Stimulated activated CD4-positive, alpha-beta T cell treated with anti-CD3 and anti-CD28 coated beads, TNF-alpha, amount 100 ng/mL, for 24 hours (primary cell): ENCODE measurements around the gene CNTNAP3.
"Not testable (repeated sequence)": the region's sequence is repeated elsewhere in the genome, so short reads cannot be mapped to it uniquely, and the experiment has no call there.

Experiments used
- DNase-seq, 3 experiments: peaks; one replicate each; pipeline ENCODE4 v3.0.0-alpha.2; 2020; ENCODE audit warnings: low read depth in 3 of 3

The CNTNAP3 gene

DNA sequence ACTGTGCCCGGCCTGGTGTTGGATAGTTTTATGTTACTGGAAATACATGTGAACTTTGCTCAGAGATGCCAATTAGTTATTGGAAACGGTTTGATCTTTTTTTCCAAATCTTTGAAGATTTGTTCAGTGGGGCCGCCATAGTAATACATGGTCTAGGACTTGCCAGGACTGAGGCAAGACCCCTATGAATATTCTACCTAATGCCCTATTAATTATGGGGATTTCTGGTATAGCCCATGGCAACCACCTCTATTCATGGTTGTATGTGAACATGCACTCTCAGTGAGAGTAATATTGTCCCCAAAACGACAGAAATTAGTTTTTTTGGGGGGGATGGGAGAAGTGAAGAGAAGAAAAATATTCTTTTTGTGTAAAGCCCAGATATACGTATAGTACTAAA, 220.3 kb downstream of the CNTNAP3 start:
- not testable (repeated sequence) for DNase-seq

DNA sequence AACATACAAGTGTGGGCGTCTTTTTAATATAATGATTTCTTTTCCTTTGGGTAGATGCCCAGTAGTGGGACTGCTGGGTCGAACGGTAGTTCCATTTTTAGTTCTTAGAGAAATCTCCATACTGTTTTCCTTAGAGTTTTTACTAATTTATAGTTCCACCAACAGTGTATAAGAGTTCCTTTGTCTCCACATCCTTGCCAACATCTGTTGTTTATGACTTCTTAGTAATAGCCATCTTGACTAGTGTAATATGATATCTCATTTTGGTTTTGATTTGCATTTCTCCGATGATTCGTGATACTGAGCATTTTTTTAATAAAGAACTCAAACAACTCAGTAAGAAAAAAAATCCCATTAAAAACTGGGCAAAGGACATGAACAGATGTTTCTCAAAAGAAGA, 225.0 kb downstream of the CNTNAP3 start:
- not testable (repeated sequence) for DNase-seq

DNA sequence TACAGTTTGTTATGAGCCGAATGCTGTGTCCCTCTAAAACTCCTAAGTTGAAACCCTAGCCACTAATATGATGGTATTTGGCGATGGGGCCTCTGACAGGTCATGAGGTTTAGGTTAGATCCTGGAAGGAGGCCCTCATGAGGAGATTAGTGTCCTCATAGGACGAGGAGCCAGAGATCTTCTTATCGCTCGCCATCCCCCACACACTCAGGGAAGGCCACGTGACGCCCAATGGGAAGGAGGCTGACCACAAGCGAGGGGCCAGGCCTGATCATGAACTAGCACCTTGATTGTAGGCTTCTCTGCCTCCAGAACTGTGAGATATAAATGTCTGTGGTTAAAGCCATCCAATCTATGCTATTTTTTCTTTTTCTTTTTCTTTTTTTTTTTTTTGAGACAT, 233.5 kb downstream of the CNTNAP3 start:
- not testable (repeated sequence) for DNase-seq

DNA sequence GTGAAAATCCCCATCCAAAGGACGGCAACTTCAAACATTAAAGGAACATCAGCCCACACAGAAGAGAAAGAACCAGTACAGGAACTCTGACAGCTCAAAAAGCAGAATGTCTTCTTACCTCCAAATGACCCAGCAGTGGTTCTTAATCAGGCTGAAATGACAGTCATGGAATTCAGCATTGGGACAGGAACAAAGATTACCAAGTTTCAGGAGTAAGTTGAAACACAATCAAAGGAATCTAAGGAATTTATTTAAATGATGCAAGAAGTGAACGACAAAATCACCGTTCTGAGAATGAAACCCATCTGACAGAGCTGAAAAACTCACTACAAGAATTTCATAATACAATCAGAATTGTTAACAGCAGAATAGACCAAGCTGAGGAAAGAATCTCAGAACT, 241.1 kb downstream of the CNTNAP3 start:
- DNase-seq, result not testable (repeated sequence)

DNA sequence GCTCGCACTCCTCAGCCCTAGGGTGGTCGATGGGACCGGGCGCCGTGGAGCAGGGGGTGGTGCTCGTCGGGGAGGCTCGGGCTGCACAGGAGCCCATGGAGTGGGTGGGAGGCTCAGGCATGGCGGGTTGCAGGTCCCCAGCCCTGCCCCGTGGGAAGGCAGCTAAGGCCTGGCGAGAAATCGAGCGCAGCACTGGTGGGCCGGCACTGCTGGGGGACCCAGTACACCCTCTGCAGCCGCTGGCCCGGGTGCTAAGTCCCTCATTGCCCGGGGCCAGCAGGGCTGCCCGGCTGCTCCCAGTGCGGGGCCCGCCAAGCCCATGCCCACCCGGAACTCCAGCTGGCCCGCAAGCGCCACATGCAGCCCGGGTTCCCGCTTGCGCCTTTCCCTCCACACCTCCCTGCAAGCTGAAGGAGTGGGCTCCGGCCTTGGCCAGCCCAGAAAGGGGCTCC, 245.6 kb downstream of the CNTNAP3 start:
- not testable (repeated sequence) for DNase-seq

DNA sequence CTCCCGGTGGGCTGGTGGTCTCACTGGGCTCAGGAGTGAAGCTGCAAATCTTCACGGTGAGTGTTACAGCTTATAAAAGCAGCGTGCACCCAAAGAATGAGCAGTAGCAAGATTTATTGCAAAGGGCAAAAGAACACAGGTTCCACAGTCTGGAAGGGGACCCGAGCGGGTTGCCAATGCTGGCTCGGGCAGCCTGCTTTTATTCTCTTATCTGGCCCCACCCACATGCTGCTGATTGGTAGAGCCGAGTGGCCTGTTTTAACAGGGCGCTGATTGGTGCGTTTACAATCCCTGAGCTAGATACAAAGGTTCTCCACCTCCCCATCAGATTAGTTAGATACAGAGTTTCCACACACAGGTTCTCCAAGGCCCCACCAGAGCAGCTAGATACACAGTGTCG, 246.2 kb downstream of the CNTNAP3 start:
- not testable (repeated sequence) for DNase-seq

DNA sequence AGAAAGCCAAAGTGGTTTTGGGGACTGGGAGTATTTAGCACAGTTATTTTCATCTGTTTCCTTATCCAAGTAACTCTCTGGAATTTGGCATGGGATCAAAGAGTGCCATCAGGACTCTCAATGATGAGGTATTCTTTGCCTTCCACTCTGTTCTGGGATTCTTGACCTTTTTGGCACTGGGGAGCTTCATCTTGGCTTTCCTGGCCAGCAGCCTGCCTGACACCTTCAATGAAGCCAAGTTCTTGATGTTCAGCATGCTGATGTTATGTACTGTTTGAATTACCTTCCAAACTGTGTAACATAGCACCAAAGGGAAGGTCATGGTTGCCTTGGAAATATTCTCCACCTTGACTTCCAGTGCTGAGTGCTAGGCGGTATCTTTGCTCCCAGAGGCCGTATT, 248.8 kb downstream of the CNTNAP3 start:
- not testable (repeated sequence) for DNase-seq

DNA sequence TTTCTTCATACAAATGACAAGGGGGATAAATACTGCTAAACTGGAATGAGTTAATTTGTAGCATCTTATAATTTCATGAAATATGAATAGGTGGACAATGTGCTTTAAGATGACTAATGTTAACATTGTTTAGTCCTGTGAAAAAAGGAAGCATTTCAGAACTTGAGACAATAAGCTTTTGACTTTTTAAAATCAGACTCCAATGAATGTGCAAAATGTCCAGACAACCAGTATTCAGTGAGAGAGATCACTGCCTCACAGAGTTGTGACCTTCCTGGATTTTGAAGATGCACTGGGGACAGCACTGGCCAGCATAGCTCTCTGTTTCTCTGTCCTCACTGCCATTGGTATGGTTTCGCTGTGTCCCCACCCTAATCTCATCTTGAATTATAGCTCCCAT, 249.7 kb downstream of the CNTNAP3 start:
- not testable (repeated sequence) for DNase-seq

DNA sequence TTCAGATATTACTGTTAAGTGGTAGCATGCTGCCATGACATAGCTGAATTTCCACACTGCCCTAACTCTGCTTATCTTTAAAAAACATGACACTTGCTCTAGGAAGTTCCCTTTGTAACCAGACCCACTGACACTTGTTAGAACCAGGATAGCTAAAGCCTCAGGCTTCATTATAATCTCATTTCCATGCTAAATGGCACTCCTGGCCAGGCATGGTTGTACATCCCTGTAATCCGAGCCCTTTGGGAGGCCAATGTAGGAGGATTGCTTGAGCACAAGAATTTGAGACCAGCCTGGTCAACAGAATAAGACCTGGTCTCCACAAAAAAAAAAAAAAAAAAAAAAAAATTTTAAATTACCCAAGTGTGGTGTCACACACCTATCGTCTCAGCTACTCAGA, 254.1 kb downstream of the CNTNAP3 start:
- not testable (repeated sequence) for DNase-seq

DNA sequence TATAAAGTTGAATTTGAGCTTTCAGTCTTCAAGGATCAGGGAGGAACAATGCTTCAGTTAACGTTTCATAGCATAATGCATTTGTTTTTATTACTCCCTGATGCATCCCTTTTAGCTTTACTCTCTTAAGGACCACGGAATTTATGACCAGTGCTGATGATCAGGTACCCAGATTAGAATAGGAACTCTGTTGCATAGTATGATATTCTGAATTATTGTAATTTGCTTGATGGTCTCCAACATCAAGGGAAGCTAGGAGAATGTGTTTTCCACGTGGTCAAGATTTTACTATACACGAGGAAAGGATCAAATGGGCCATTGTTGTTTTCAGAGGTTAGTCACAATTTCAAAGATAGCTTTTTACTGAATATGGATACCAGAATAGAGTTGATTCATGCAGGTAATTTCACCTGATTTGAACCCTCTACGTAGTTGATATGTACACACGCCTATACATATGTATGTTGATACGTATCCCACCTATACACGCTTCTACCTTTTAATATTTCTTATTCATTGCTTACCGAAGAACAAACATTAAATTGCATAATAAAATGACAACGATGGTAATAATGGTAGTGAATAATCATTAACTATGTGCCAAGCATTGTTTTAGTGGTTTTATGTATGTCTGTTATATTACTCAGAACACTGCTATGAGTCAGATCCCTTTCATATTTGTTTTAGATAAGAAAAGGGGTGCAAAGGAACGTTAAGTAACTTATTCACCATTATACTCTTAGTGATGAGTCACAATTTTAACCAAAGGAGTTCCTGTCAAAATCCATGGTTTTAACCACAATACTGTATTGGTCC, 257.6 kb downstream of the CNTNAP3 start:
- not testable (repeated sequence) for DNase-seq

DNA sequence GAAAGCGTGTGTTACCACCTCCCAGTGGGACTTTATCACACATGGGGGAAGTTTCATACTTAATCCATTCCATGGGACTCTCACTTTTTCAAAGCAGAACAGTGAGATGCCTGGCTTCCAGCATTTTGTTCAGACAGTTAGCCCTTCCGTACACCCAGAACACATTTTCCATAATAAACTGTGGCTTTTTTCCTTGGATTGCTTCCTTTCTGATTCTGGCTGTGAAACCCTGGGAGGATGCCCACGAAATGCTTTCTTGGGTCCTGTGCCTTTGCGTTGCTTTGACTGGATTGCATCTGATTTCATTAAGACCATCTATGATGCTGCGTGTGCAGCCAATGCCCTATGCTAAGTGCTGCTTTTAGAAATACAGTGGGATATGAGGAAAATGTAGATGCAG, 259.1 kb downstream of the CNTNAP3 start:
- DNase-seq, result not testable (repeated sequence)

DNA sequence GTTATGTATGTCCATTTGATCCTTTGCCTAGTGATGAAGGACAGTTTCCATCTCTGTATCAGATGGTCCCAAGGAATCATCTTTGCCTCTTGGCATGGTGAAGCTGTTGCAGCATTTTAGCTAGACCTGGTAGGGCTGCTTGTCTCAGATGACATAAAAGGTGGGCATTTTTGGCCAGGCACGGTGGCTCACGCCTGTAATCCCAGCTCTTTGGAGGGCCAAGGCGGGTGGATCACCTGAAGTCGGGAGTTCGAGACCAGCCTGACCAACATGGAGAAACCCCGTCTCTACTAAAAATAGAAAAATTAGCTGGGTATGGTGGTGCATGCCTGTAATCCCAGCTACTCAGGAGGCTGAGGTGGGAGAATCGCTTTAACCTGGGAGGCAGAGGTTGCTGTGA, 259.8 kb downstream of the CNTNAP3 start:
- not testable (repeated sequence) for DNase-seq

DNA sequence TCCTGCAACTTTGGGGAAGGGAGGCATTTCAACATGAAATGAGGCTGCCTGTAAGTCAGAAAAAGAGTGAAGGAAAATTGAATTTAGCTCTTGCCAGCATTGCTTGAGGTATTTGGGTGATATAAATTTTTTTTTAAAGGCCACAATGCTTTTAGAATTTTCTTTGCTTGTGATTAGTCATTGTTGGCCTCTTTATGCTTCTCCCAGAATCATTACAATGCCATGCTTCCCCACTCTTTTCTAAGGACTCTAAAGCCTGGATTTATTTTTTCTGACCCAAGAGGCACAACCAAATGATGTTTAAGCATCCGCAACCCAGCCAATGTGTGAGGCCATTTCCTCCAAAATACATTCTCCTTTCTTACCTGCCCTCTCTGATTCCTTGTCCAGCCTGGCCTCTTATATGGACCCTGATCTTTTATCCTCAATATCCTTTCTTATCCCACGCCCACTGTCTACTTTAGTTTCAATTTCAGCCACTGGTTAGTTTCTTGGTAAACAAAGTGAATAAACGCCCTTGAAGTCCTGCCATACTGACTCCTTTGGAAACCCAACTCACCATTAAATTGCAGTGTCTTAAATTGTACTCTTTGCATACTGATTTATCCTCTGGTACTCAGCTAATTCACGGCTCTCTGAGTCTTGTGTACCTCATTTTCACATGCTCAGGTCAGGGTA, 261.9 kb downstream of the CNTNAP3 start:
- not testable (repeated sequence) for DNase-seq
